Lower leg skin (tissue), 3 donors: ENCODE measurements around the gene LSM8.

ENCODE experiments used
- POLR2A ChIP-seq, 2 donors: fragments of 450-650 bp; IDR thresholded peaks; one replicate each; pipeline ENCODE4 v1.6.1; 2016 to 2017; ENCODE audit warnings: antibody characterized with exemption in 2 of 2, mild to moderate bottlenecking in 1 of 2, moderate library complexity in 1 of 2
- TF ChIP-seq, protein P1 (sequence below), 3 donors: fragments of 450-650 bp; IDR thresholded peaks; one replicate each; pipeline ENCODE4 v1.5.1; 2016; ENCODE audit warnings: antibody characterized with exemption in 3 of 3, mild to moderate bottlenecking in 3 of 3, moderate library complexity in 2 of 3

DNA sequence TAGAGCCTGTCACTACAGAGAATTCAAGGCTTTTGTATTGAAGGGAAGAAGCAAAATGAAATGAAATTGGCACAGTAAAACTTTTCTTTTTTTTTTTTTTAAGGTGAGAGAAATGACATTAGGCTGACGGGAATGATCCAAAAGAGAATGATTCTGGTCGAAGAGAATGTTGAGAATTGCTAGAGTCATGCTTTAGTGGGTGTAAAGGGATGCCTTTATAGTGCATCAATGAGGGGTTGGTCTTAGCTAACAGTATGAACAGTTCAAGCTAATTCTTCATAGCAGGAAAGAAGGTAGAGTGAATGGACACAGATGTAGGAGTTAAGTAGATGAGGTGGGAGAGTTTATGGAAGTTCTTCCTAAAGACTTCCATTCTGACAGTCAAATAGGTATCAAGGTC lies 32.3 kb upstream of the LSM8 start:
- TF ChIP-seq, protein P1, sequence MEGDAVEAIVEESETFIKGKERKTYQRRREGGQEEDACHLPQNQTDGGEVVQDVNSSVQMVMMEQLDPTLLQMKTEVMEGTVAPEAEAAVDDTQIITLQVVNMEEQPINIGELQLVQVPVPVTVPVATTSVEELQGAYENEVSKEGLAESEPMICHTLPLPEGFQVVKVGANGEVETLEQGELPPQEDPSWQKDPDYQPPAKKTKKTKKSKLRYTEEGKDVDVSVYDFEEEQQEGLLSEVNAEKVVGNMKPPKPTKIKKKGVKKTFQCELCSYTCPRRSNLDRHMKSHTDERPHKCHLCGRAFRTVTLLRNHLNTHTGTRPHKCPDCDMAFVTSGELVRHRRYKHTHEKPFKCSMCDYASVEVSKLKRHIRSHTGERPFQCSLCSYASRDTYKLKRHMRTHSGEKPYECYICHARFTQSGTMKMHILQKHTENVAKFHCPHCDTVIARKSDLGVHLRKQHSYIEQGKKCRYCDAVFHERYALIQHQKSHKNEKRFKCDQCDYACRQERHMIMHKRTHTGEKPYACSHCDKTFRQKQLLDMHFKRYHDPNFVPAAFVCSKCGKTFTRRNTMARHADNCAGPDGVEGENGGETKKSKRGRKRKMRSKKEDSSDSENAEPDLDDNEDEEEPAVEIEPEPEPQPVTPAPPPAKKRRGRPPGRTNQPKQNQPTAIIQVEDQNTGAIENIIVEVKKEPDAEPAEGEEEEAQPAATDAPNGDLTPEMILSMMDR (IDR thresholded peaks at IDR 0.05): no peak
- TF ChIP-seq POLR2A (IDR thresholded peaks at IDR 0.05): no peak
